Panc1 (cell line): ENCODE measurements around the gene SCN1B. TPM values are rescaled to one million over a fixed set of nuclear protein-coding genes. Genes with fewer than 3 reads are reported as not detected.

Source experiments
- ATAC-seq: fragments of 200-7000 bp; cut with Tn5 transposase; 2 replicates; pipeline ENCODE4 v1.9.1; 2020; ENCODE audit warnings: mild to moderate bottlenecking, moderate library complexity
- BruUV-seq: library from RNA; stranded (reverse); fragments of 400-500 nt; replicated peaks from 2 replicates; lab custom pipeline; 2021; lab: Mats Ljungman, UMichigan
- CTCF ChIA-PET: fragments of 300-600 bp; sonication (Branson Sonifier 250); formaldehyde crosslinking; loops from one replicate; lab custom pipeline; 2022; ENCODE audit warnings: antibody characterized with exemption; lab: Charles Lee
- POLR2A ChIA-PET: fragments of 300-600 bp; sonication (Branson Sonifier 250); formaldehyde crosslinking; loops from one replicate; lab custom pipeline; 2022; ENCODE audit warnings: antibody characterized with exemption; lab: Charles Lee
- DNase-seq: peaks from one replicate; pipeline ENCODE4 v3.0.0-alpha.2; 2010; ENCODE audit warnings: low read depth, low spot score
- H3K27ac ChIP-seq: 2 replicates; pipeline ENCODE4 v1.5.1; 2011; ENCODE audit warnings: mild to moderate bottlenecking, low read length, inconsistent platforms
- H3K27me3 ChIP-seq: fragments of 200-500 bp; sonication (Bioruptor generic); 2 replicates; pipeline ENCODE4 v1.6.0; 2014; ENCODE audit warnings: low read length, inconsistent platforms; ENCODE audit not compliant: control insufficient read depth, insufficient read depth
- H3K36me3 ChIP-seq: fragments of 200-500 bp; sonication (Bioruptor generic); 2 replicates; pipeline ENCODE4 v1.5.1; 2014; ENCODE audit warnings: inconsistent platforms, mild to moderate bottlenecking, low read length, moderate library complexity; ENCODE audit not compliant: control insufficient read depth, insufficient read depth
- H3K4me1 ChIP-seq: 2 replicates; pipeline ENCODE4 v1.5.1; 2011; ENCODE audit warnings: inconsistent platforms, mild to moderate bottlenecking, low read length, moderate library complexity; ENCODE audit not compliant: control insufficient read depth, insufficient read depth
- H3K4me3 ChIP-seq, 2 experiments: 2 replicates each; pipeline ENCODE4 v1.5.1; 2011 to 2012; ENCODE audit warnings: low read depth in 2 of 2, low read length in 2 of 2, mild to moderate bottlenecking in 2 of 2, inconsistent platforms in 1 of 2, moderate library complexity in 1 of 2
- H3K9me3 ChIP-seq: fragments of 200-500 bp; sonication (Bioruptor generic); 2 replicates; pipeline ENCODE4 v1.5.1; 2014; ENCODE audit warnings: low read depth, mild to moderate bottlenecking, inconsistent platforms, low read length, moderate library complexity; ENCODE audit not compliant: control insufficient read depth, insufficient read depth
- CTCF ChIP-seq: fragments of 450-650 bp; IDR thresholded peaks from 2 replicates; pipeline ENCODE4 v1.5.1; 2017; ENCODE audit warnings: mild to moderate bottlenecking
- POLR2AphosphoS5 ChIP-seq: IDR thresholded peaks from 2 replicates; pipeline ENCODE4 v1.6.1; 2012; ENCODE audit warnings: mild to moderate bottlenecking, low read depth, low read length, moderate library complexity
- REST ChIP-seq, 2 experiments: IDR thresholded peaks; 2 replicates each; pipeline ENCODE4 v1.6.1; 2011 to 2012; ENCODE audit warnings: low read depth in 2 of 2, control low read depth in 1 of 2, low read length in 1 of 2, mild to moderate bottlenecking in 1 of 2, moderate library complexity in 1 of 2; ENCODE audit not compliant: insufficient read depth in 1 of 2
- SIN3A ChIP-seq: IDR thresholded peaks from 2 replicates; pipeline ENCODE4 v1.6.1; 2012; ENCODE audit warnings: low read depth, mild to moderate bottlenecking, low read length, moderate library complexity, borderline replicate concordance; ENCODE audit not compliant: insufficient read depth
- TCF7L2 ChIP-seq: IDR thresholded peaks from 2 replicates; pipeline ENCODE4 v1.6.1; 2011; ENCODE audit warnings: mild to moderate bottlenecking, low read depth, low read length, inconsistent platforms
- in situ Hi-C: cut with HindIII; loops from 2 replicates; pipeline ENCODE4 v1.10.0; 2016; ENCODE audit warnings: low sequenced_read_pairs, low pct_unique_long_range_greater_than_20kb
- intact Hi-C: fragments of 100-400 bp; cut with micrococcal nuclease; formaldehyde crosslinking; loops from one replicate; pipeline ENCODE4 v1.10.0; 2022; ENCODE audit not compliant: unreplicated experiment
- total RNA-seq: library from RNA; stranded (reverse); gene quantifications from one replicate; pipeline ENCODE4 v1.2.1, GENCODE V29; 2021; ENCODE audit not compliant: unreplicated experiment

The SCN1B gene
- total RNA-seq, 1 experiment from 2014 or later: 4.6 TPM

GRCh38 chr19:35086455-35086854 lies 56.2 kb downstream of the SCN1B start:
- in situ Hi-C loops (no loop called here), intact Hi-C loops (no loop called here)
- DNase-seq (no peak), ATAC-seq (no peak)
- no peaks in the 10 kb centered on the region for H3K36me3 ChIP-seq
- peaks cover 8% of the 10 kb centered on the region for H3K4me1 ChIP-seq
- no peak overlapping the region for H3K27ac ChIP-seq
- no peaks in the 10 kb centered on the region for H3K27me3 ChIP-seq
- BruUV-seq: no TSS peak
- ChIA-PET CTCF (no interaction called here), POLR2A (interaction anchor here (0.5 to 0.6 kb wide), 3 partner anchors 10 to 172 kb away, joined by 3 to 6 read pairs (median 5); no protein-coding TSS in a partner anchor)
- H3K9me3 ChIP-seq: no peaks in the 10 kb centered on the region
- H3K4me3 ChIP-seq: no peak overlapping the region
- TF ChIP-seq TCF7L2 (no peak), SIN3A (no peak), CTCF (no peak), POLR2AphosphoS5 (no peak), REST (IDR thresholded peaks at IDR 0.05; ENCODE audit: insufficient read depth in 1 of 2, low read depth in 2 of 2, low read length in 1 of 2) (no peak)

GRCh38 chr19:35087393-35087792 lies 57.1 kb downstream of the SCN1B start:
- Histone ChIP-seq H3K27ac (no peak overlapping the region), H3K36me3 (no peaks in the 10 kb centered on the region), H3K27me3 (no peaks in the 10 kb centered on the region), H3K4me3 (no peak overlapping the region), H3K4me1 (peaks cover 8% of the 10 kb centered on the region), H3K9me3 (no peaks in the 10 kb centered on the region)
- intact Hi-C loops (no loop called here), in situ Hi-C loops (no loop called here)
- DNase-seq (no peak), ATAC-seq (no peak)
- TF ChIP-seq SIN3A (no peak), POLR2AphosphoS5 (no peak), REST (IDR thresholded peaks at IDR 0.05; ENCODE audit: insufficient read depth in 1 of 2, low read depth in 2 of 2, low read length in 1 of 2) (no peak), TCF7L2 (no peak)
- BruUV-seq: no TSS peak
- CTCF ChIA-PET: no interaction called here
- POLR2A ChIA-PET: interaction anchor here (0.6 kb wide), 1 partner anchor 37 kb away, joined by 5 read pairs; no protein-coding TSS in a partner anchor
